Tibial artery (tissue), 4 donors: ENCODE data around the gene SLC22A13.

ENCODE experiments used
- DNase-seq, 2 donors: peaks; one replicate each; pipeline ENCODE4 v3.0.0-alpha.2; 2019
- H3K27ac ChIP-seq, 2 donors: fragments of 200-600 bp; sonication (generic) in 1 of 2; 1 replicate in 1 of 2; 2 replicates in 1 of 2; pipeline ENCODE4 v1.5.1; 2018 to 2019; ENCODE audit warnings: mild to moderate bottlenecking in 1 of 2
- H3K27me3 ChIP-seq, 2 donors: fragments of 200-600 bp; sonication (generic) in 1 of 2; one replicate each; pipeline versions ENCODE4 v1.5.1 to v1.6.0; 2016 to 2019
- H3K36me3 ChIP-seq, 3 donors: fragments of 200-600 bp; sonication (generic) in 2 of 3; one replicate each; pipeline ENCODE4 v1.5.1; 2016 to 2019; ENCODE audit warnings: mild to moderate bottlenecking in 2 of 3
- H3K4me1 ChIP-seq, 4 donors: fragments of 200-600 bp; sonication (generic) in 2 of 4; 1 replicate in 3 of 4; 2 replicates in 1 of 4; pipeline ENCODE4 v1.5.1; 2016 to 2019
- H3K4me3 ChIP-seq, 2 donors: fragments of 200-600 bp; sonication (generic) in 1 of 2; 1 replicate in 1 of 2; 2 replicates in 1 of 2; pipeline ENCODE4 v1.5.1; 2018 to 2019; ENCODE audit warnings: mild to moderate bottlenecking in 2 of 2
- H3K9me3 ChIP-seq, 3 donors: fragments of 200-600 bp; sonication (generic) in 1 of 3; one replicate each; pipeline ENCODE4 v1.5.1; 2016 to 2019
- CTCF ChIP-seq, 2 experiments: fragments of 200-600 bp in 1 of 2; fragments of 450-650 bp in 1 of 2; IDR thresholded peaks; one replicate each; pipeline ENCODE4 v1.5.1; 2017 to 2019; ENCODE audit warnings: antibody characterized with exemption in 2 of 2, mild to moderate bottlenecking in 1 of 2, moderate library complexity in 1 of 2
- intact Hi-C: fragments of 100-400 bp; cut with DNase I; formaldehyde crosslinking; loops from one replicate; pipeline ENCODE4 v1.15.0; 2023; ENCODE audit warnings: low total_unique reads

Gene SLC22A13

DNA sequence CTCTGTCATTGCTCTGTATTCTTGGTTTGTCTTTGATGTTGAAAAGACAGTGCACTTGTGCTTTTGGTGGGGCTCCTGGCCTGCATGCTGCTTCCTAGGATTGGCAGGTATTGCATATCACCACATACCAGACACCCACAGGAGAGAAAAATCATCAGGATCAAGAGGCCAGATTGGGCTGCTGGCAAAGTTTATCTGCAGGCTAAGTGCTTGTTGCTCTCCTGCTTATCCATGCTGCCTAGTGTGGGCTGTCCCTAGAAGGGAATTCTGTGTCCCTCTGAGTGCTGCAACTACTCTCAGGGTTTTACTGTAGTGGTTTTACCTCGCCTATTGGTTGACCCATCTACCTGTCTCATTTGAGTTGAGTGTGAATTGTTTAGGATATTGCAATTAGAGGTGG, 833 bp upstream of the SLC22A13 start:
- DNase-seq: no peak
- no peak for TF ChIP-seq CTCF (IDR thresholded peaks at IDR 0.05)
- H3K36me3 ChIP-seq: peaks cover 0 to 4% (median 0%) of the 10 kb centered on the region in 3 donors
- H3K4me3 ChIP-seq: no peak overlapping the region
- H3K9me3 ChIP-seq: no peaks in the 10 kb centered on the region
- intact Hi-C loops: no loop called here
- H3K27ac ChIP-seq: no peak overlapping the region
- H3K4me1 ChIP-seq: no peaks in the 10 kb centered on the region
- H3K27me3 ChIP-seq: no peaks in the 10 kb centered on the region

- no peaks in the 10 kb centered on the region for H3K9me3 ChIP-seq
- DNase-seq: no peak
- no peak overlapping the region for H3K4me3 ChIP-seq
- H3K27me3 ChIP-seq: no peaks in the 10 kb centered on the region
- H3K36me3 ChIP-seq: peaks cover 0 to 4% (median 0%) of the 10 kb centered on the region in 3 donors
- no peaks in the 10 kb centered on the region for H3K4me1 ChIP-seq
- intact Hi-C loops: no loop called here
- no peak for TF ChIP-seq CTCF (IDR thresholded peaks at IDR 0.05)
- no peak overlapping the region for H3K27ac ChIP-seq
Measured at GRCh38 chr3:38266810-38267209, 1.2 kb downstream of the SLC22A13 start.

DNA sequence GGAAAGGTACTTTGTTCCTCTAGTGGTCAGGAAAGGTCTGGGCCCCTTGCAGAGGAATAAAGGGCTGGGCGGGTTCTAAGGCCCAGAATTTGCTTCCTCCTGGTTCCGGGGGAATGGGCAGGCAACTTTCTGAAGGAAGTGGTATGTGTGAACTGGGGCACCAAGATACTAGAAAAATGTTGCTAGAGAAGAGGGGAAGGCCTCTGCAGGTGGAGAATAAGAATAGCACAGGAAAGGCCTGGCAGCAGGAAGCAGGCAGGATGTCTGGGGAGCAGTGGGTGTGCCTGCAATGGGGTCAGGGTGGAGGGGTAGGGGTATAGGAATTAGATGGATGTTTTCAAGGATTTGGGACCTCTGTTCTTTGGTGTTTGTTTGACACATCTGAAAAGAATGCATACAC, 2.0 kb downstream of the SLC22A13 start:
- Histone ChIP-seq H3K4me1 (no peaks in the 10 kb centered on the region), H3K27ac (no peak overlapping the region), H3K27me3 (no peaks in the 10 kb centered on the region), H3K4me3 (no peak overlapping the region), H3K36me3 (peaks cover 0 to 4% (median 0%) of the 10 kb centered on the region in 3 donors), H3K9me3 (no peaks in the 10 kb centered on the region)
- no peak for DNase-seq
- TF ChIP-seq CTCF (IDR thresholded peaks at IDR 0.05): no peak
- intact Hi-C loops: no loop called here

DNA sequence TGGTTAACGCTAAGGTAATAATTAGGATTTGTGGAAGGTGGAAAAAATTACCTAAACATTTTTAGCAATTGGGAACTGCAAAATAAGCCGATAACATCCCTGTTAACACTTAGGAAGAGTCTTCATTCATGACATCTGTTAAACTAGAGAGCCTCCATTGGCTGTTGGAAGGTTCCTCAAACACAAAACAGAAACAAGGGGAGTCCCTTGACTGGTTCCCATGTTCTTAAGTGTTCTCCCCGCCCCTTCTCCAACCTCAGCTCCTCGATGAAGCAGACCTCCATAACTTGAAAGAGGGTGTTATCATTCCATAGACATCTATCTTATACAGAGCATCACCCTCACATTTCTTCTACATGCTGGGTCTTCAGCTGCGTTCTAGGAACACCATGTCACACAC, 2.5 kb downstream of the SLC22A13 start:
- Histone ChIP-seq H3K4me1 (no peaks in the 10 kb centered on the region), H3K4me3 (no peak overlapping the region), H3K27ac (no peak overlapping the region), H3K27me3 (no peaks in the 10 kb centered on the region), H3K36me3 (peaks cover 0 to 4% (median 0%) of the 10 kb centered on the region in 3 donors), H3K9me3 (no peaks in the 10 kb centered on the region)
- no peak for TF ChIP-seq CTCF (IDR thresholded peaks at IDR 0.05)
- DNase-seq: no peak
- intact Hi-C loops: no loop called here

- no peaks in the 10 kb centered on the region for H3K27me3 ChIP-seq
- H3K9me3 ChIP-seq: no peaks in the 10 kb centered on the region
- H3K36me3 ChIP-seq: peaks cover 0 to 4% (median 0%) of the 10 kb centered on the region in 3 donors
- H3K4me3 ChIP-seq: no peak overlapping the region
- no peak overlapping the region for H3K27ac ChIP-seq
- intact Hi-C loops: no loop called here
- H3K4me1 ChIP-seq: no peaks in the 10 kb centered on the region
- no peak for TF ChIP-seq CTCF (IDR thresholded peaks at IDR 0.05)
- no peak for DNase-seq
Measured at GRCh38 chr3:38268522-38268921, 2.9 kb downstream of the SLC22A13 start.

DNA sequence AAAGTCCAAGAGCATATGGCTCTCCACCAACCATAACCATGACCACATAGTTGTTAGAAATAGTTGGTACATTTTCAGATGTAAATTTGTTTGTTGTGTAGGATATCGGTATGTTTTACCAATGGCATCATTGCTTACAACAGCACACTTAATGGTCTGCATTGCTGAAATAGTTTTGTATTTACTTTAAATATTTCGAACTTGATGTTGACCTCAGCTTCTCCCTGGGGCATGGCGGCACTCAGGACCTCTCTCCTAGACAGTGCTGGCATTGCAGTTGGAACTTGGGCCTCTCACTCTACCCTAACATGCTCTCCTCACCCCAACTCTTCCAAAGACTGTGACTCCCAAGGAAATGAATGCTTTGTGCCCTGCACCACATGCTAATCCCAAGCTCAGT, 5.0 kb downstream of the SLC22A13 start:
- Histone ChIP-seq H3K27me3 (no peaks in the 10 kb centered on the region), H3K36me3 (peaks cover 3 to 15% (median 8%) of the 10 kb centered on the region in 3 donors), H3K4me1 (no peaks in the 10 kb centered on the region), H3K4me3 (no peak overlapping the region), H3K27ac (no peak overlapping the region), H3K9me3 (no peaks in the 10 kb centered on the region)
- DNase-seq: no peak
- TF ChIP-seq CTCF (IDR thresholded peaks at IDR 0.05): no peak
- intact Hi-C loops: no loop called here
